ENCODE measurements around the gene GNPTG. TPM values are rescaled to one million over a fixed set of nuclear protein-coding genes. Genes with fewer than 3 reads are reported as not detected.

GNPTG gene
- total RNA-seq, 1 experiment from 2014 or later, result 52.2 TPM

GRCh38 chr16:1315081-1316032 is 36.4 kb upstream of the GNPTG start:
- no peak for DNase-seq
- Histone ChIP-seq H3K9me3 (no peaks in the 10 kb centered on the region), H3K4me3 (no peak overlapping the region), H3K27me3 (no peaks in the 10 kb centered on the region), H3K36me3 (peaks cover 96% of the 10 kb centered on the region)

- Histone ChIP-seq H3K4me3 (no peak overlapping the region), H3K36me3 (peaks cover 98% of the 10 kb centered on the region), H3K9me3 (no peaks in the 10 kb centered on the region), H3K27me3 (no peaks in the 10 kb centered on the region)
- DNase-seq, result no peak
These were observed 35.7 kb upstream of the GNPTG start for GRCh38 chr16:1316033-1316405.

GRCh38 chr16:1317479-1318267 is 34.1 kb upstream of the GNPTG start:
- no peak for DNase-seq
- H3K27me3 ChIP-seq, result no peaks in the 10 kb centered on the region
- H3K4me3 ChIP-seq, result no peak overlapping the region
- H3K9me3 ChIP-seq, result no peaks in the 10 kb centered on the region
- H3K36me3 ChIP-seq, result peaks cover 91% of the 10 kb centered on the region

GRCh38 chr16:1318268-1318545 is 33.5 kb upstream of the GNPTG start:
- H3K4me3 ChIP-seq, result no peak overlapping the region
- H3K27me3 ChIP-seq, result no peaks in the 10 kb centered on the region
- peaks cover 89% of the 10 kb centered on the region for H3K36me3 ChIP-seq
- DNase-seq, result no peak
- H3K9me3 ChIP-seq, result no peaks in the 10 kb centered on the region

GRCh38 chr16:1319041-1319440 is 32.7 kb upstream of the GNPTG start:
- H3K9me3 ChIP-seq, result no peaks in the 10 kb centered on the region
- peaks cover 84% of the 10 kb centered on the region for H3K36me3 ChIP-seq
- DNase-seq, result no peak
- H3K27me3 ChIP-seq, result no peaks in the 10 kb centered on the region
- H3K4me3 ChIP-seq, result no peak overlapping the region

- Histone ChIP-seq H3K4me3 (no peak overlapping the region), H3K9me3 (no peaks in the 10 kb centered on the region), H3K36me3 (peaks cover 84% of the 10 kb centered on the region), H3K27me3 (no peaks in the 10 kb centered on the region)
- DNase-seq, result no peak
These were observed 31.6 kb upstream of the GNPTG start for GRCh38 chr16:1320097-1320496.

- Histone ChIP-seq H3K9me3 (no peaks in the 10 kb centered on the region), H3K27me3 (no peaks in the 10 kb centered on the region), H3K4me3 (no peak overlapping the region), H3K36me3 (peaks cover 77% of the 10 kb centered on the region)
- no peak for DNase-seq
These were observed 31.0 kb upstream of the GNPTG start for GRCh38 chr16:1320658-1321240.

GRCh38 chr16:1322407-1322806 is 29.3 kb upstream of the GNPTG start:
- no peak for DNase-seq
- peaks cover 60% of the 10 kb centered on the region for H3K36me3 ChIP-seq

GRCh38 chr16:1323296-1324239 is 28.2 kb upstream of the GNPTG start:
- DNase-seq, result no peak
- H3K36me3 ChIP-seq, result peaks cover 49% of the 10 kb centered on the region
- no peak overlapping the region for H3K4me3 ChIP-seq
- H3K27me3 ChIP-seq, result no peaks in the 10 kb centered on the region
- no peaks in the 10 kb centered on the region for H3K9me3 ChIP-seq

More at GRCh38 chr16:1322407-1322806, 29.3 kb upstream of the GNPTG start:
- H3K27me3 ChIP-seq, result no peaks in the 10 kb centered on the region
- no peaks in the 10 kb centered on the region for H3K9me3 ChIP-seq
- no peak overlapping the region for H3K4me3 ChIP-seq

- Histone ChIP-seq H3K27me3 (no peaks in the 10 kb centered on the region), H3K36me3 (peaks cover 41% of the 10 kb centered on the region)
- no peak for DNase-seq
These were observed 27.4 kb upstream of the GNPTG start for GRCh38 chr16:1324286-1324826.

GRCh38 chr16:1325261-1325660 is 26.5 kb upstream of the GNPTG start:
- no peak overlapping the region for H3K4me3 ChIP-seq
- no peak for DNase-seq

More at GRCh38 chr16:1324286-1324826, 27.4 kb upstream of the GNPTG start:
- Histone ChIP-seq H3K9me3 (no peaks in the 10 kb centered on the region), H3K4me3 (no peak overlapping the region)

GRCh38 chr16:1325673-1326371 is 25.9 kb upstream of the GNPTG start:
- Histone ChIP-seq H3K9me3 (peaks cover 2% of the 10 kb centered on the region; the same call in 1 of the 2 replicates), H3K4me3 (no peak overlapping the region), H3K36me3 (peaks cover 26% of the 10 kb centered on the region), H3K27me3 (no peaks in the 10 kb centered on the region)
- no peak for DNase-seq

More at GRCh38 chr16:1325261-1325660, 26.5 kb upstream of the GNPTG start:
- Histone ChIP-seq H3K36me3 (peaks cover 32% of the 10 kb centered on the region), H3K9me3 (no peaks in the 10 kb centered on the region), H3K27me3 (no peaks in the 10 kb centered on the region)

GRCh38 chr16:1326391-1326790 is 25.3 kb upstream of the GNPTG start:
- DNase-seq, result no peak

GRCh38 chr16:1326946-1327618 is 24.6 kb upstream of the GNPTG start:
- Histone ChIP-seq H3K36me3 (peaks cover 20% of the 10 kb centered on the region), H3K9me3 (peaks cover 2% of the 10 kb centered on the region; the same call in 1 of the 2 replicates), H3K27me3 (peaks cover 8% of the 10 kb centered on the region), H3K4me3 (no peak overlapping the region)
- no peak for DNase-seq

More at GRCh38 chr16:1326391-1326790, 25.3 kb upstream of the GNPTG start:
- Histone ChIP-seq H3K4me3 (no peak overlapping the region), H3K27me3 (peaks cover under 1% of the 10 kb centered on the region; the same call in 1 of the 2 replicates), H3K36me3 (peaks cover 21% of the 10 kb centered on the region), H3K9me3 (peaks cover 2% of the 10 kb centered on the region; the same call in 1 of the 2 replicates)

GRCh38 chr16:1327619-1327947 is 24.1 kb upstream of the GNPTG start:
- peaks cover 13% of the 10 kb centered on the region for H3K27me3 ChIP-seq
- H3K4me3 ChIP-seq, result no peak overlapping the region
- H3K36me3 ChIP-seq, result peaks cover 15% of the 10 kb centered on the region
- H3K9me3 ChIP-seq, result peaks cover 2% of the 10 kb centered on the region; the same call in 1 of the 2 replicates
- DNase-seq, result no peak
